ENCODE data around the gene NCOA6. TPM values are rescaled to one million over a fixed set of nuclear protein-coding genes. Genes with fewer than 3 reads are reported as not detected.

The NCOA6 gene
- total RNA-seq, 1 donor from 2014 or later, result 21.1 TPM

- Histone ChIP-seq H2AFZ (ENCODE audit: low read depth, low read length) (no peak overlapping the region), H3K4me2 (ENCODE audit: low read length) (no peak overlapping the region), H4K20me1 (ENCODE audit: insufficient read depth, low read length) (peaks cover 19% of the 10 kb centered on the region), H3K9me3 (ENCODE audit: insufficient read depth, low read depth, low read length) (no peaks in the 10 kb centered on the region), H3K9ac (ENCODE audit: low read length) (no peak overlapping the region), H3K4me3 (ENCODE audit: insufficient read depth, low read depth, low read length) (no peak overlapping the region), H3K36me3 (ENCODE audit: insufficient read depth, low read length) (no peaks in the 10 kb centered on the region), H3K79me2 (ENCODE audit: insufficient read depth, low read length) (no peaks in the 10 kb centered on the region), H3K27me3 (ENCODE audit: insufficient read depth, low read length) (peaks cover 3% of the 10 kb centered on the region), H3K4me1 (ENCODE audit: insufficient read depth, low read length) (peaks cover 19% of the 10 kb centered on the region), H3K27ac (ENCODE audit: low read depth, low read length) (no peak overlapping the region)
- Mint-ChIP-seq H3K4me3 (ENCODE audit: unreplicated experiment) (no peak overlapping the region), H3K27me3 (ENCODE audit: low read depth, unreplicated experiment) (peaks cover 17% of the 10 kb centered on the region), H3K27ac (ENCODE audit: unreplicated experiment) (no peak overlapping the region), H3K36me3 (ENCODE audit: low read depth, unreplicated experiment) (no peaks in the 10 kb centered on the region), H3K9me3 (ENCODE audit: unreplicated experiment) (no peaks in the 10 kb centered on the region), H3K4me1 (ENCODE audit: low read depth, unreplicated experiment) (peaks cover 6% of the 10 kb centered on the region)
- no peak for TF ChIP-seq EZH2 (IDR thresholded peaks at IDR 0.05; ENCODE audit: insufficient read depth, low read length)
- TF ChIP-seq, protein P1, sequence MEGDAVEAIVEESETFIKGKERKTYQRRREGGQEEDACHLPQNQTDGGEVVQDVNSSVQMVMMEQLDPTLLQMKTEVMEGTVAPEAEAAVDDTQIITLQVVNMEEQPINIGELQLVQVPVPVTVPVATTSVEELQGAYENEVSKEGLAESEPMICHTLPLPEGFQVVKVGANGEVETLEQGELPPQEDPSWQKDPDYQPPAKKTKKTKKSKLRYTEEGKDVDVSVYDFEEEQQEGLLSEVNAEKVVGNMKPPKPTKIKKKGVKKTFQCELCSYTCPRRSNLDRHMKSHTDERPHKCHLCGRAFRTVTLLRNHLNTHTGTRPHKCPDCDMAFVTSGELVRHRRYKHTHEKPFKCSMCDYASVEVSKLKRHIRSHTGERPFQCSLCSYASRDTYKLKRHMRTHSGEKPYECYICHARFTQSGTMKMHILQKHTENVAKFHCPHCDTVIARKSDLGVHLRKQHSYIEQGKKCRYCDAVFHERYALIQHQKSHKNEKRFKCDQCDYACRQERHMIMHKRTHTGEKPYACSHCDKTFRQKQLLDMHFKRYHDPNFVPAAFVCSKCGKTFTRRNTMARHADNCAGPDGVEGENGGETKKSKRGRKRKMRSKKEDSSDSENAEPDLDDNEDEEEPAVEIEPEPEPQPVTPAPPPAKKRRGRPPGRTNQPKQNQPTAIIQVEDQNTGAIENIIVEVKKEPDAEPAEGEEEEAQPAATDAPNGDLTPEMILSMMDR (IDR thresholded peaks at IDR 0.05; ENCODE audit: insufficient read depth, low read depth, low read length), result no peak
- no peak for FAIRE-seq
- no peak for DNase-seq (ENCODE audit: low read depth)
These were observed 123.9 kb downstream of the NCOA6 start for GRCh38 chr20:34701405-34702085.

DNA sequence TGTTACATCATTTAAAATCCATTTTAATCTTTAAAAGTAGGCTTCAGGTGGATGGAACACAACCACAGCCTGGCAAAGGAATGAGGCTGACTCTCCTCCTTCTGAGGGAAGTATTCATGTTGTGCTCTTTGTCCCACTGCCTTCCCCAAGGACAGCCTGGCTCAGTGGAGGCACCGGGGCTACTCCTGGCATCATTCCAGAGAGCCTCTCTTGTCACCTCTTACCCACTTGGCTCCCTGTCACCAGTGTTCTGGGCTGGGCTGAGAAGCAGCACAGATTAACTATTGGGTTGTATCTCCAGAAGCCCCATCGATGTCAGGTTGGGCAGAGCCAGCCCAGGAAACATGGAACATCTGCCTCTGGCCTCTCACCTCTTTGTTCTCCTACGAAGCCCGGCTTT, 132.0 kb downstream of the NCOA6 start:
- no peak for FAIRE-seq
- Histone ChIP-seq H2AFZ (ENCODE audit: low read depth, low read length) (no peak overlapping the region), H3K9me3 (ENCODE audit: insufficient read depth, low read depth, low read length) (no peaks in the 10 kb centered on the region), H3K79me2 (ENCODE audit: insufficient read depth, low read length) (no peaks in the 10 kb centered on the region), H3K4me2 (ENCODE audit: low read length) (no peak overlapping the region), H3K36me3 (ENCODE audit: insufficient read depth, low read length) (no peaks in the 10 kb centered on the region), H3K27me3 (ENCODE audit: insufficient read depth, low read length) (peaks cover 3% of the 10 kb centered on the region), H4K20me1 (ENCODE audit: insufficient read depth, low read length) (no peaks in the 10 kb centered on the region), H3K27ac (ENCODE audit: low read depth, low read length) (no peak overlapping the region), H3K4me1 (ENCODE audit: insufficient read depth, low read length) (no peaks in the 10 kb centered on the region), H3K4me3 (ENCODE audit: insufficient read depth, low read depth, low read length) (no peak overlapping the region), H3K9ac (ENCODE audit: low read length) (no peak overlapping the region)
- Mint-ChIP-seq H3K9me3 (ENCODE audit: unreplicated experiment) (no peaks in the 10 kb centered on the region), H3K4me1 (ENCODE audit: low read depth, unreplicated experiment) (no peaks in the 10 kb centered on the region), H3K4me3 (ENCODE audit: unreplicated experiment) (no peak overlapping the region), H3K27me3 (ENCODE audit: low read depth, unreplicated experiment) (peaks cover 12% of the 10 kb centered on the region), H3K36me3 (ENCODE audit: low read depth, unreplicated experiment) (no peaks in the 10 kb centered on the region), H3K27ac (ENCODE audit: unreplicated experiment) (no peak overlapping the region)
- TF ChIP-seq EZH2 (IDR thresholded peaks at IDR 0.05; ENCODE audit: insufficient read depth, low read length), result no peak
- TF ChIP-seq, protein P1 (IDR thresholded peaks at IDR 0.05; ENCODE audit: insufficient read depth, low read depth, low read length), result no peak
- DNase-seq (ENCODE audit: low read depth), result no peak

- Mint-ChIP-seq H3K4me1 (ENCODE audit: low read depth, unreplicated experiment) (no peaks in the 10 kb centered on the region), H3K9me3 (ENCODE audit: unreplicated experiment) (no peaks in the 10 kb centered on the region), H3K27ac (ENCODE audit: unreplicated experiment) (no peak overlapping the region), H3K36me3 (ENCODE audit: low read depth, unreplicated experiment) (no peaks in the 10 kb centered on the region), H3K4me3 (ENCODE audit: unreplicated experiment) (no peak overlapping the region), H3K27me3 (ENCODE audit: low read depth, unreplicated experiment) (peaks cover 7% of the 10 kb centered on the region)
- TF ChIP-seq, protein P1 (IDR thresholded peaks at IDR 0.05; ENCODE audit: insufficient read depth, low read depth, low read length), result no peak
- no peak for TF ChIP-seq EZH2 (IDR thresholded peaks at IDR 0.05; ENCODE audit: insufficient read depth, low read length)
- H3K4me2 ChIP-seq (ENCODE audit: low read length), result no peak overlapping the region
- no peak overlapping the region for H3K4me3 ChIP-seq (ENCODE audit: insufficient read depth, low read depth, low read length)
- H3K4me1 ChIP-seq (ENCODE audit: insufficient read depth, low read length), result no peaks in the 10 kb centered on the region
- H3K27me3 ChIP-seq (ENCODE audit: insufficient read depth, low read length), result peaks cover 2% of the 10 kb centered on the region
- no peaks in the 10 kb centered on the region for H3K79me2 ChIP-seq (ENCODE audit: insufficient read depth, low read length)
- FAIRE-seq (no peak), DNase-seq (ENCODE audit: low read depth) (no peak)
- H3K9ac ChIP-seq (ENCODE audit: low read length), result no peak overlapping the region
- H3K9me3 ChIP-seq (ENCODE audit: insufficient read depth, low read depth, low read length), result no peaks in the 10 kb centered on the region
- H3K27ac ChIP-seq (ENCODE audit: low read depth, low read length), result no peak overlapping the region
- H4K20me1 ChIP-seq (ENCODE audit: insufficient read depth, low read length), result no peaks in the 10 kb centered on the region
- no peaks in the 10 kb centered on the region for H3K36me3 ChIP-seq (ENCODE audit: insufficient read depth, low read length)
- no peak overlapping the region for H2AFZ ChIP-seq (ENCODE audit: low read depth, low read length)
These were observed 133.6 kb downstream of the NCOA6 start for GRCh38 chr20:34691838-34692237.
